HPDE6-E6E7 (cell line): ENCODE measurements around the gene YWHAE.
"Not testable (repeated sequence)": the region's sequence is repeated elsewhere in the genome, so short reads cannot be mapped to it uniquely, and the experiment has no call there.

Experiments used
- DNase-seq: peaks from one replicate; pipeline ENCODE4 v3.0.0; 2011; ENCODE audit warnings: missing footprints; ENCODE audit errors: extremely low spot score

The YWHAE gene

GRCh38 chr17:1412185-1413110, 12.4 kb upstream of the YWHAE start:
- DNase-seq = no peak

- DNase-seq = no peak
Measured at GRCh38 chr17:1402262-1402586, 2.2 kb upstream of the YWHAE start.

GRCh38 chr17:1398931-1399678, 917 bp downstream of the YWHAE start:
- DNase-seq = no peak

- no peak for DNase-seq
Measured at GRCh38 chr17:1398028-1398427, 2.0 kb downstream of the YWHAE start.

- DNase-seq = not testable (repeated sequence)
Measured at GRCh38 chr17:1395876-1396665, 4.0 kb downstream of the YWHAE start.

- no peak for DNase-seq
Measured at GRCh38 chr17:1391577-1391976, 8.4 kb downstream of the YWHAE start.

- no peak for DNase-seq
Measured at GRCh38 chr17:1390432-1391367, 9.3 kb downstream of the YWHAE start.

GRCh38 chr17:1387490-1388227, 12.4 kb downstream of the YWHAE start:
- not testable (repeated sequence) for DNase-seq

- DNase-seq = not testable (repeated sequence)
Measured at GRCh38 chr17:1386675-1387190, 13.3 kb downstream of the YWHAE start.

GRCh38 chr17:1386265-1386664, 13.8 kb downstream of the YWHAE start:
- DNase-seq = no peak

- DNase-seq = no peak
Measured at GRCh38 chr17:1385861-1386260, 14.2 kb downstream of the YWHAE start.

GRCh38 chr17:1384905-1385435, 15.1 kb downstream of the YWHAE start:
- no peak for DNase-seq

GRCh38 chr17:1379930-1380313, 20.1 kb downstream of the YWHAE start:
- no peak for DNase-seq

GRCh38 chr17:1379208-1379929, 20.7 kb downstream of the YWHAE start:
- DNase-seq = no peak

- not testable (repeated sequence) for DNase-seq
Measured at GRCh38 chr17:1378476-1378860, 21.6 kb downstream of the YWHAE start.

GRCh38 chr17:1377334-1377733, 22.7 kb downstream of the YWHAE start:
- DNase-seq = no peak

- DNase-seq = no peak
Measured at GRCh38 chr17:1376061-1376460, 24.0 kb downstream of the YWHAE start.

- DNase-seq = no peak
Measured at GRCh38 chr17:1375615-1376014, 24.4 kb downstream of the YWHAE start.
